A673 (cell line): ENCODE measurements around the gene TSPYL4. TPM values are rescaled to one million over a fixed set of nuclear protein-coding genes. Genes with fewer than 3 reads are reported as not detected.

Experiments used
- BruUV-seq: library from RNA; stranded (reverse); fragments of 400-500 nt; replicated peaks from 2 replicates; lab custom pipeline; 2021; lab: Mats Ljungman, UMichigan
- CTCF ChIA-PET: fragments of 300-600 bp; sonication (Branson Sonifier 250); formaldehyde crosslinking; loops from one replicate; lab custom pipeline; 2022; ENCODE audit warnings: antibody characterized with exemption; lab: Charles Lee
- POLR2A ChIA-PET: fragments of 300-600 bp; sonication (Branson Sonifier 250); formaldehyde crosslinking; loops from one replicate; lab custom pipeline; 2022; ENCODE audit warnings: antibody characterized with exemption; ENCODE audit not compliant: low non-redundant PET; lab: Charles Lee
- DNase-seq: peaks from one replicate; pipeline ENCODE4 v3.0.0-alpha.2; 2015; ENCODE audit warnings: low spot score
- H3K27ac ChIP-seq: fragments of 200-600 bp; sonication (generic); 2 replicates; pipeline ENCODE4 v1.5.1; 2016; ENCODE audit warnings: mixed run types, low read depth, mild to moderate bottlenecking, mixed read lengths, antibody characterized with exemption, low read length; ENCODE audit not compliant: poor library complexity, severe bottlenecking
- H3K27me3 ChIP-seq: fragments of 200-600 bp; sonication (generic); replicated peaks from 2 replicates; pipeline ENCODE4 v1.6.1; 2017; ENCODE audit warnings: mixed run types, low read depth, mild to moderate bottlenecking, mixed read lengths, antibody characterized with exemption, low read length; ENCODE audit not compliant: insufficient read depth, poor library complexity
- H3K36me3 ChIP-seq: fragments of 200-600 bp; sonication (generic); 2 replicates; pipeline ENCODE4 v1.6.1; 2016; ENCODE audit warnings: mixed run types, mild to moderate bottlenecking, mixed read lengths, antibody characterized with exemption, low read length; ENCODE audit not compliant: insufficient read depth, poor library complexity, severe bottlenecking
- H3K4me1 ChIP-seq: fragments of 200-600 bp; sonication (generic); 2 replicates; pipeline ENCODE4 v1.6.1; 2017; ENCODE audit warnings: mixed run types, mild to moderate bottlenecking, mixed read lengths, antibody characterized with exemption, low read length; ENCODE audit not compliant: insufficient read depth, poor library complexity, severe bottlenecking
- H3K4me3 ChIP-seq: fragments of 200-600 bp; sonication (generic); 2 replicates; pipeline ENCODE4 v1.5.1; 2016; ENCODE audit warnings: low read depth, mixed run types, mild to moderate bottlenecking, mixed read lengths, low read length; ENCODE audit not compliant: poor library complexity, severe bottlenecking
- H3K9me3 ChIP-seq: fragments of 200-600 bp; sonication (generic); 2 replicates; pipeline ENCODE4 v1.6.1; 2016; ENCODE audit warnings: mixed run types, low read depth, mild to moderate bottlenecking, mixed read lengths, antibody characterized with exemption, low read length; ENCODE audit not compliant: poor library complexity, severe bottlenecking
- EZH2 ChIP-seq: fragments of 200-600 bp; sonication (generic); IDR thresholded peaks from 2 replicates; pipeline ENCODE4 v1.6.1; 2017; ENCODE audit warnings: borderline replicate concordance, low read depth, mild to moderate bottlenecking, mixed read lengths, antibody characterized with exemption, low read length; ENCODE audit not compliant: poor library complexity, severe bottlenecking
- intact Hi-C: fragments of 100-400 bp; cut with micrococcal nuclease; formaldehyde crosslinking; loops from one replicate; pipeline ENCODE4 v1.10.0; 2022; ENCODE audit not compliant: unreplicated experiment
- total RNA-seq: library from RNA; stranded (reverse); gene quantifications from 2 replicates; pipeline ENCODE4 v1.2.3, GENCODE V29; 2021

The TSPYL4 gene
- total RNA-seq, 1 experiment from 2014 or later: 17.2 TPM

DNA sequence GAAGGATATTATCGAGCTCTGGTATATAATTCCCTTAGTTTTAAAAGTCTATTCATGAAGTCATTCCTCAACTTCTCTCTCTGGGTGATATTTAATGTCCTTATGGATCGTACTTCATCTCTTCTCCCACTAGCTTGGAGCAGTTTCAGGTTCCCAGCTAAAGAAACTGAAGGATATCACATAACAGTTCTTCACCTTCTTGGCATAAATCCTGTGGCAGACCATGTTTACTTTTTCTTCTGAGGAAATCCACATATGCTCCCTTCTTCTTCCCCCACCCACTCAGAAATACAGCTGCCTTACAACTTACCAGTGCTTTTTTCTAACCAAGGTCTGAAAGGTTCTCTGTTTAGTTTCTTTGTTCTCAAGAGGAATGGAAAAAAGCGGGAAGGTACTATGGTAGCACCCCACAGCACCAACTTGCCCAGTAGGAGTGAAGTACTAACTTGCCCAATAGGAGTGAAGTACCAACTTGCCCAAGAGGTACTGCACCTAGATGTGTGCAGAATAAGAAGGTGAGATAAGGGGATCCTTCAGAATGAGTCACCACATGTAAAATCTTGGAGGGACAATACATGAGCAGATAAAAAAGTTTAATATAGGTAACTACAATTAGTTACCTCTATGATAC is 53.1 kb downstream of the TSPYL4 start:
- no TSS peak for BruUV-seq
- Histone ChIP-seq H3K27me3 (no peaks in the 10 kb centered on the region), H3K4me3 (no peak overlapping the region), H3K27ac (no peak overlapping the region), H3K9me3 (no peaks in the 10 kb centered on the region), H3K4me1 (no peaks in the 10 kb centered on the region), H3K36me3 (no peaks in the 10 kb centered on the region)
- TF ChIP-seq EZH2: no peak
- intact Hi-C loops: no loop called here
- DNase-seq: no peak
- ChIA-PET POLR2A (no interaction called here), CTCF (no interaction called here)

Other genes starting within 250 kb of the TSPYL4 start
- gene FRK, start 193.2 kb downstream of the TSPYL4 start, total RNA-seq: 10.0 and 12.3 TPM in 2 replicates
- gene NT5DC1, start 153.2 kb downstream of the TSPYL4 start, total RNA-seq: 37.9 and 47.9 TPM in 2 replicates
- not detected in 2 replicates for gene COL10A1, start 127.9 kb downstream of the TSPYL4 start, total RNA-seq
- 39.7 and 41.1 TPM in 2 replicates for gene TSPYL1, start 25.9 kb upstream of the TSPYL4 start, total RNA-seq
- 31.4 and 33.3 TPM in 2 replicates for gene DSE, start 116.9 kb upstream of the TSPYL4 start, total RNA-seq
- gene CALHM6, start 207.3 kb upstream of the TSPYL4 start, total RNA-seq: not detected in 2 replicates